Heart left ventricle (tissue), 16 donors: ENCODE results near the gene U2SURP. TPM values are rescaled to one million over a fixed set of nuclear protein-coding genes. Genes with fewer than 3 reads are reported as not detected.
"Not testable (repeated sequence)": the region's sequence is repeated elsewhere in the genome, so short reads cannot be mapped to it uniquely, and the experiment has no call there.

Experiments used
- ATAC-seq, 4 donors: fragments of 200-7000 bp; cut with Tn5 transposase; one replicate each; pipeline ENCODE4 v1.9.1; 2020 to 2022; ENCODE audit warnings: moderate library complexity in 4 of 4, mild to moderate bottlenecking in 3 of 4, moderate number of reproducible peaks in 1 of 4
- DNase-seq, 5 donors: peaks; one replicate each; pipeline ENCODE4 v3.0.0-alpha.2; 2020
- H3K27ac ChIP-seq, 12 donors: fragments of 200-600 bp; sonication (generic) in 4 of 12; one replicate each; pipeline versions ENCODE4 v1.5.0 to v1.8.0; 2016 to 2022; ENCODE audit warnings: mild to moderate bottlenecking in 2 of 12
- H3K27me3 ChIP-seq, 9 donors: fragments of 200-600 bp; sonication (generic) in 2 of 9; one replicate each; pipeline versions ENCODE4 v1.5.1 to v1.8.0; 2016 to 2022; ENCODE audit warnings: mild to moderate bottlenecking in 3 of 9
- H3K36me3 ChIP-seq, 9 donors: fragments of 200-600 bp; sonication (generic) in 2 of 9; one replicate each; pipeline versions ENCODE4 v1.5.0 to v1.8.0; 2018 to 2022; ENCODE audit warnings: mild to moderate bottlenecking in 2 of 9
- H3K4me1 ChIP-seq, 12 donors: fragments of 200-600 bp; sonication (generic) in 4 of 12; one replicate each; pipeline versions ENCODE4 v1.5.0 to v1.8.0; 2016 to 2022; ENCODE audit warnings: mild to moderate bottlenecking in 3 of 12
- H3K4me3 ChIP-seq, 12 donors: fragments of 200-600 bp; sonication (generic) in 4 of 12; one replicate each; pipeline versions ENCODE4 v1.5.0 to v1.8.0; 2017 to 2022; ENCODE audit warnings: mild to moderate bottlenecking in 9 of 12, moderate library complexity in 4 of 12
- H3K9me3 ChIP-seq, 12 donors: fragments of 200-600 bp; sonication (generic) in 4 of 12; one replicate each; pipeline versions ENCODE4 v1.5.0 to v1.8.0; 2016 to 2022; ENCODE audit warnings: mild to moderate bottlenecking in 1 of 12
- POLR2A ChIP-seq, 2 donors: fragments of 450-650 bp; IDR thresholded peaks; one replicate each; pipeline ENCODE4 v1.6.1; 2017; ENCODE audit warnings: antibody characterized with exemption in 2 of 2, mild to moderate bottlenecking in 2 of 2, moderate library complexity in 2 of 2
- WGBS, 4 donors: extraction: QIAGEN DNeasy Blood & Tissue Kit in 2 of 4; methylation state at CpG; one replicate each; pipeline versions ENCODE4 v1.1.5 to v1.1.7; 2013 to 2018; 5-methylcytosine and 5-hydroxymethylcytosine counted together
- intact Hi-C, 10 donors: fragments of 100-400 bp; cut with DNase I; formaldehyde crosslinking; loops; one replicate each; pipeline versions ENCODE4 v1.11.1 to v1.14.2; 2022
- polyA plus RNA-seq, 2 donors: library from polyadenylated mRNA; stranded (reverse); fragments of 200-250 nt; gene quantifications; one replicate each; pipeline ENCODE4 v1.2.3, GENCODE V29; 2013
- total RNA-seq, 9 donors: library from RNA; depleted of rRNA in 2 of 9; stranded (reverse); fragments of >200 nt in 2 of 9; fragmentation: NEBNext Ultra II Directional in 3 of 9; extraction: Animal tissue kit (Norgen Biotek cat#: 25700) in 3 of 9; gene quantifications; one replicate each; pipeline versions ENCODE4 v1.1.0 to v1.2.4, GENCODE V29; 2016 to 2023
- TF ChIP-seq, protein P1 (sequence below), 12 donors: fragments of 200-600 bp; sonication (generic) in 4 of 12; IDR thresholded peaks; one replicate each; pipeline versions ENCODE4 v1.5.0 to v1.8.0; 2018 to 2022; ENCODE audit warnings: antibody characterized with exemption in 12 of 12, mild to moderate bottlenecking in 5 of 12
- donor health status: ischemic (EF 13 %, LVEDD 7.1; RV severe dilation, severe dysfunction).
- donor health status: healthy with polysubstance abuse.
- donor health status: DM: no; HTN: yes; CAD: no.
- donor health status: DM: no; HTN: no; CAD: no.
- donor health status: ischemic (EF 25% LVEDD 6.9; RV normal size, moderate dysfunction).
- donor health status: ischemic (EF 25% LVEDD 5.7; RV mildly dilated, moderate dysfunction).
- donor health status: healthy.
- donor health status: DM: yes; HTN: yes; CAD: no.
- donor health status: ischemic (EF 35%, LVEDD 5.7; RV mildly dilated, moderate dysfunction).
- donor health status: nonischemic (EF 11% LVEDD 7.7; RV severe dilation, severe dysfunction).
- donor health status: DM: yes; HTN: yes; CAD: no.
- donor health status: PGD.
- donor health status: ischemic (EF 29% LVEDD 5.4; RV normal size, mild dysfunction).
- donor health status: nonischemic (EF 23%, LVEDD 6.1; RV moderate dilation, normal function).

Gene U2SURP
- total and polyA plus RNA-seq, 11 donors: 17.4 to 42.0 (median 33.1) TPM

DNA sequence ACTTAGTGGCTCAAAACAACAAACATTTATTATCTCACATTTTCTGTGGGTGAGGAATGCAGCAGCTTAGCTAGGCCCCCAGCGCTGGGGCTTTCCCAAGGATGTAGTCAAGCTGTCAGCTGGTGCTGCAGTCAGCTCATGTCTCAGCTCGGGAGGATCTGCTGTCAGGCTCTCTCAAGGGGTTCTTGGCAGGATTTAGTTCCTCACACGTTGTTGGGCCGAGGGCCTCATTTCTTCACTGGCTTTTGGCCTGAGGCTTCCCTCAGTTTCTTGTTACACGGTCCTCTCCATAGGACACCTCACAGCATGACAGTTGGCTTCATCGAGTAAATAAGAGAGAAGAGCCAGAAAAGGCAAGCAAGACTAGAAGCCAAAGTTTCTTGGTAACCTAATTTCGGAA, 13.7 kb upstream of the U2SURP start:
- ATAC-seq (peak; percentile 70 to 86 (median 80)), DNase-seq (peak in 3 of 5 donors; percentile 30 to 52 (median 45))
- Histone ChIP-seq H3K27me3 (no peaks in the 10 kb centered on the region), H3K36me3 (no peaks in the 10 kb centered on the region), H3K4me3 (peak overlapping the region in 2 of 12 donors; percentile 1 to 3), H3K4me1 (peaks cover 0 to 14% (median 6%) of the 10 kb centered on the region in 12 donors), H3K27ac (peak overlapping the region in 11 of 12 donors; percentile 12 to 75 (median 51)), H3K9me3 (no peaks in the 10 kb centered on the region)
- TF ChIP-seq, protein P1, sequence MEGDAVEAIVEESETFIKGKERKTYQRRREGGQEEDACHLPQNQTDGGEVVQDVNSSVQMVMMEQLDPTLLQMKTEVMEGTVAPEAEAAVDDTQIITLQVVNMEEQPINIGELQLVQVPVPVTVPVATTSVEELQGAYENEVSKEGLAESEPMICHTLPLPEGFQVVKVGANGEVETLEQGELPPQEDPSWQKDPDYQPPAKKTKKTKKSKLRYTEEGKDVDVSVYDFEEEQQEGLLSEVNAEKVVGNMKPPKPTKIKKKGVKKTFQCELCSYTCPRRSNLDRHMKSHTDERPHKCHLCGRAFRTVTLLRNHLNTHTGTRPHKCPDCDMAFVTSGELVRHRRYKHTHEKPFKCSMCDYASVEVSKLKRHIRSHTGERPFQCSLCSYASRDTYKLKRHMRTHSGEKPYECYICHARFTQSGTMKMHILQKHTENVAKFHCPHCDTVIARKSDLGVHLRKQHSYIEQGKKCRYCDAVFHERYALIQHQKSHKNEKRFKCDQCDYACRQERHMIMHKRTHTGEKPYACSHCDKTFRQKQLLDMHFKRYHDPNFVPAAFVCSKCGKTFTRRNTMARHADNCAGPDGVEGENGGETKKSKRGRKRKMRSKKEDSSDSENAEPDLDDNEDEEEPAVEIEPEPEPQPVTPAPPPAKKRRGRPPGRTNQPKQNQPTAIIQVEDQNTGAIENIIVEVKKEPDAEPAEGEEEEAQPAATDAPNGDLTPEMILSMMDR (IDR thresholded peaks at IDR 0.05): no peak
- TF ChIP-seq POLR2A (IDR thresholded peaks at IDR 0.05): no peak
- intact Hi-C loops: loop anchor here in 4 of 10 donors (2.0 to 10.0 kb wide), 3 partner anchors 59 to 133 kb away; no protein-coding TSS in a partner anchor
- WGBS, 4 donors: 10 to 18% (median 15%) methylated on average over 7 of the region's 7 CpGs

DNA sequence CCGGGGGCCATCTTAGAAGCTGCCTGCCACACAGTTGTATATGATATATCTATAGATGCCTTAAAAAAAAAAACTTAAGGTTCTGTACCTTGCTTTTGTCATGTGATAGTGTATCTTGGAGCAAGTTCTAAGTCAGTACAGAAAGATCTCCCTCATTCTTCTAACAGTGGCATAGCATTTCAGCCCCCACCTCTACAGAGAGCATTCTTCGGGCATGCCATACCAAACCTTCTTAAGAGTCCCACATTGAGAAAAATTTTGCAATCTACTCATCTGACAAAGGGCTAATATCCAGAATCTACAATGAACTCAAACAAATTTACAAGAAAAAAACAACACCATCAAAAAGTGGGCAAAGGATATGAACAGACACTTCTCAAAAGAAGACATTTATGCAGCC, 13.1 kb upstream of the U2SURP start:
- 71 to 91% (median 80%) methylated on average over 2 of the region's 2 CpGs for WGBS, 4 donors
- H3K27me3 ChIP-seq, H3K9me3 ChIP-seq, H3K36me3 ChIP-seq, DNase-seq: not testable (repeated sequence)
- intact Hi-C loops: loop anchor here in 1 of 10 donors (5.0 to 10.0 kb wide), 2 partner anchors 61 to 133 kb away; no protein-coding TSS in a partner anchor
- Histone ChIP-seq H3K27ac (peak overlapping the region in 7 of 12 donors; percentile 12 to 75 (median 60)), H3K4me1 (peaks cover 0 to 15% (median 6%) of the 10 kb centered on the region in 12 donors), H3K4me3 (peak overlapping the region in 2 of 12 donors; percentile 1 to 3)
- peak in 2 of 4 donors; percentile 16 to 17 for ATAC-seq

DNA sequence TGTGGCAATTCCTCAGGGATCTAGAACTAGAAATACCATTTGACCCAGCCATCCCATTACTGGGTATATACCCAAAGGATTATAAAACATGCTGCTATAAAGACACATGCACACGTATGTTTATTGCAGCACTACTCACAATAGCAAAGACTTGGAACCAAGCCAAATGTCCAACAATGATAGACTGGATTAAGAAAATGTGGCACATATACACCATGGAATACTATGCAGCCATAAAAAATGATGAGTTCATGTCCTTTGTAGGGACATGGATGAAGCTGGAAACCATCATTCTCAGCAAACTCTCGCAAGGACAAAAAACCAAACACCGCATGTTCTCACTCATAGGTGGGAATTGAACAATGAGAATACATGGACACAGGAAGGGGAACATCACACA, 12.5 kb upstream of the U2SURP start:
- intact Hi-C loops: loop anchor here in 1 of 10 donors (5.0 to 10.0 kb wide), 2 partner anchors 62 to 134 kb away; no protein-coding TSS in a partner anchor
- not testable (repeated sequence) for H3K4me3 ChIP-seq
- WGBS, 4 donors: 83 to 100% (median 100%) methylated on average over 1 to 2 of the region's 3 CpGs

DNA sequence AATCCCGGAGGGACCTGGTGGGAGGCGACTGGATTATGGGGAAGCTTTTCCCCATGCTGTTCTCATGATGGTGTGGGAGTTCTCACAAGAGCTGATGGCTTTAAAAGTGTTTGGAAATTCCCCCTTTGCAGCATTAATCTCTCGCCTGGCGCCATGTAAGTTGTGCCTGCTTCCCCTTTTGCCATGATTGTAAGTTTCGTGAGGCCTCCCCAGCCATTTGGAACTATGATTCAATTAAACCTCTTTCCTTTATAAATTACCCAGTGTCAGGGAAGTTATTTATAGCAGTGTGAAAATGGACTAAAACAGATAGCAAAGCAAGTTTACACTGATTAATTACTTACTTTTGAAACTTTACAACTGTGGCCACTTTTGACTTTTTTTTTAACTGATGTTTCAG, 10.6 kb upstream of the U2SURP start:
- H3K4me3 ChIP-seq: no peak overlapping the region
- H3K36me3 ChIP-seq: no peaks in the 10 kb centered on the region
- 70 to 82% (median 80%) methylated on average over 5 of the region's 5 CpGs for WGBS, 4 donors
- no peak overlapping the region for H3K27ac ChIP-seq
- ATAC-seq: no peak
- TF ChIP-seq, protein P1 (IDR thresholded peaks at IDR 0.05): no peak
- TF ChIP-seq POLR2A (IDR thresholded peaks at IDR 0.05): no peak
- H3K27me3 ChIP-seq: no peaks in the 10 kb centered on the region
- no peaks in the 10 kb centered on the region for H3K9me3 ChIP-seq
- no peak for DNase-seq
- intact Hi-C loops: loop anchor here in 9 of 10 donors (2.0 to 10.0 kb wide), 8 partner anchors 63 to 406 kb away; partner anchors contain the start of gene TRPC1 (in 1 of the 9)
- H3K4me1 ChIP-seq: peaks cover 0 to 25% (median 6%) of the 10 kb centered on the region in 12 donors

More for the DNA sequence above, 12.5 kb upstream of the U2SURP start:
- not testable (repeated sequence) for H3K9me3 ChIP-seq, DNase-seq, H3K27me3 ChIP-seq, ATAC-seq, H3K36me3 ChIP-seq, H3K27ac ChIP-seq
- peaks cover 0 to 21% (median 6%) of the 10 kb centered on the region in 12 donors for H3K4me1 ChIP-seq

DNA sequence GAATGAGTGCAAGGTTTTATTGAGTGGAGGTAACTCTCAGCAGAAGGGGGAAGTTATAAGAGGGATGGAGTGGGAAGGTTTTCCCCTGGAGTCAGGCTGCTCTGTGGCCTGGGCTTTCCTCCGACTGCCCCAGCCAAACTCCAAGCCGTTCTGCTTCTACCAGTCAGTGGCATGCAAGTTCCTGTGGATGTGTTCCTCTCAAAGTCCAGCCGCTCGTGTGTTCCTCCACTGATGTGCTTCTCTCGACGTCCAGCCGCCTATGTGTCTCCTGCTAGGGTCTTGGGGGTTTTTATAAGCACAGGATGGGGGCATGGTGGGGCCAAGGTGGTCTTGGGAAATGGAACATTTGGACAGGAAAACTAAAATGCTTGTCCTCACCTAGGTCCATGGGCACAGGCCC, 9.0 kb upstream of the U2SURP start:
- Histone ChIP-seq H3K4me3 (no peak overlapping the region), H3K27ac (no peak overlapping the region), H3K36me3 (no peaks in the 10 kb centered on the region), H3K27me3 (no peaks in the 10 kb centered on the region), H3K4me1 (peaks cover 0 to 19% (median 6%) of the 10 kb centered on the region in 12 donors), H3K9me3 (no peaks in the 10 kb centered on the region)
- intact Hi-C loops: loop anchor here (2.0 to 10.0 kb wide), 10 partner anchors 64 to 410 kb away; partner anchors contain the start of gene TRPC1 (in 1 of the 10)
- no peak for ATAC-seq
- no peak for DNase-seq
- no peak for TF ChIP-seq POLR2A (IDR thresholded peaks at IDR 0.05)
- TF ChIP-seq, protein P1 (IDR thresholded peaks at IDR 0.05): no peak
- 77 to 95% (median 82%) methylated on average over 7 of the region's 7 CpGs for WGBS, 4 donors
